ENCODE results near the gene PGGHG. TPM values are rescaled to one million over a fixed set of nuclear protein-coding genes. Genes with fewer than 3 reads are reported as not detected.

The PGGHG gene
- total and polyA plus RNA-seq, 10 of the 15 experiments (the other 5 are each of a cell fraction or from before 2014, with no cell fraction given) = 0.10 to 8.3 (median 1.8) TPM

DNA sequence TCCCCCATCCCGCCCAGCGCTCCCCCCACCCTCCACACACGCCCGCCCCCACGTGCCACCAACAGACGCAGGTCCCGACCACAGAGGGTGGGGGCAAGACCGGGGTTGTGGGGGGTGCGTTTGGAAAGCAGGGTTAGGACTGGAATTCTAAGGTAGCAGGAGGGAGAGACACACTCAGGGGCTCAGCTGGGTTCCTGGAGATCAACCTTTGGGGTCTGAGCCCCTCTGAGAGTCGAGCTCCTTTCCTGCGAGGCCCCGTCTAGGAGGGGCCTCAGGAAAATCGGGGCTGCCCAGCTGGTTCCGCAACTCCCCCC is 429 bp downstream of the PGGHG start:
- no peak overlapping the region for H2AFZ ChIP-seq (ENCODE audit: control insufficient read depth, low read depth, low read length)
- peak overlapping the region; percentile 58 for H3K4me3 ChIP-seq
- TF ChIP-seq, protein P1, sequence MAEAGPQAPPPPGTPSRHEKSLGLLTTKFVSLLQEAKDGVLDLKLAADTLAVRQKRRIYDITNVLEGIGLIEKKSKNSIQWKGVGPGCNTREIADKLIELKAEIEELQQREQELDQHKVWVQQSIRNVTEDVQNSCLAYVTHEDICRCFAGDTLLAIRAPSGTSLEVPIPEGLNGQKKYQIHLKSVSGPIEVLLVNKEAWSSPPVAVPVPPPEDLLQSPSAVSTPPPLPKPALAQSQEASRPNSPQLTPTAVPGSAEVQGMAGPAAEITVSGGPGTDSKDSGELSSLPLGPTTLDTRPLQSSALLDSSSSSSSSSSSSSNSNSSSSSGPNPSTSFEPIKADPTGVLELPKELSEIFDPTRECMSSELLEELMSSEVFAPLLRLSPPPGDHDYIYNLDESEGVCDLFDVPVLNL (IDR thresholded peaks at IDR 0.05; ENCODE audit: low read depth, low read length) = no peak
- TF ChIP-seq POU2F2 (IDR thresholded peaks at IDR 0.05; ENCODE audit: borderline replicate concordance, low read depth, low read length) = no peak
- TF ChIP-seq TCF7 (IDR thresholded peaks at IDR 0.05; ENCODE audit: borderline replicate concordance) = no peak
- no peak for TF ChIP-seq MTA2 (IDR thresholded peaks at IDR 0.05; ENCODE audit: low read depth)
- TF ChIP-seq NFXL1 (IDR thresholded peaks at IDR 0.05; ENCODE audit: borderline replicate concordance) = no peak
- no peak for TF ChIP-seq FOXK2 (IDR thresholded peaks at IDR 0.05)
- no peak for TF ChIP-seq KLF5 (IDR thresholded peaks at IDR 0.05; ENCODE audit: partially characterized antibody)
- no peak for TF ChIP-seq SRF (IDR thresholded peaks at IDR 0.05; ENCODE audit: low read depth in 2 of 2, low read length in 2 of 2)
- no peak for TF ChIP-seq KDM1A (IDR thresholded peaks at IDR 0.05; ENCODE audit: borderline replicate concordance)
- TF ChIP-seq, protein P2, sequence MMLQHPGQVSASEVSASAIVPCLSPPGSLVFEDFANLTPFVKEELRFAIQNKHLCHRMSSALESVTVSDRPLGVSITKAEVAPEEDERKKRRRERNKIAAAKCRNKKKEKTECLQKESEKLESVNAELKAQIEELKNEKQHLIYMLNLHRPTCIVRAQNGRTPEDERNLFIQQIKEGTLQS (IDR thresholded peaks at IDR 0.05; ENCODE audit: borderline replicate concordance, extremely low read depth, low read depth, low read length) = no peak
- TF ChIP-seq SUZ12 (IDR thresholded peaks at IDR 0.05; ENCODE audit: unreplicated experiment) = no peak
- no peak for TF ChIP-seq HDGF (IDR thresholded peaks at IDR 0.05)
- TF ChIP-seq, protein P3, sequence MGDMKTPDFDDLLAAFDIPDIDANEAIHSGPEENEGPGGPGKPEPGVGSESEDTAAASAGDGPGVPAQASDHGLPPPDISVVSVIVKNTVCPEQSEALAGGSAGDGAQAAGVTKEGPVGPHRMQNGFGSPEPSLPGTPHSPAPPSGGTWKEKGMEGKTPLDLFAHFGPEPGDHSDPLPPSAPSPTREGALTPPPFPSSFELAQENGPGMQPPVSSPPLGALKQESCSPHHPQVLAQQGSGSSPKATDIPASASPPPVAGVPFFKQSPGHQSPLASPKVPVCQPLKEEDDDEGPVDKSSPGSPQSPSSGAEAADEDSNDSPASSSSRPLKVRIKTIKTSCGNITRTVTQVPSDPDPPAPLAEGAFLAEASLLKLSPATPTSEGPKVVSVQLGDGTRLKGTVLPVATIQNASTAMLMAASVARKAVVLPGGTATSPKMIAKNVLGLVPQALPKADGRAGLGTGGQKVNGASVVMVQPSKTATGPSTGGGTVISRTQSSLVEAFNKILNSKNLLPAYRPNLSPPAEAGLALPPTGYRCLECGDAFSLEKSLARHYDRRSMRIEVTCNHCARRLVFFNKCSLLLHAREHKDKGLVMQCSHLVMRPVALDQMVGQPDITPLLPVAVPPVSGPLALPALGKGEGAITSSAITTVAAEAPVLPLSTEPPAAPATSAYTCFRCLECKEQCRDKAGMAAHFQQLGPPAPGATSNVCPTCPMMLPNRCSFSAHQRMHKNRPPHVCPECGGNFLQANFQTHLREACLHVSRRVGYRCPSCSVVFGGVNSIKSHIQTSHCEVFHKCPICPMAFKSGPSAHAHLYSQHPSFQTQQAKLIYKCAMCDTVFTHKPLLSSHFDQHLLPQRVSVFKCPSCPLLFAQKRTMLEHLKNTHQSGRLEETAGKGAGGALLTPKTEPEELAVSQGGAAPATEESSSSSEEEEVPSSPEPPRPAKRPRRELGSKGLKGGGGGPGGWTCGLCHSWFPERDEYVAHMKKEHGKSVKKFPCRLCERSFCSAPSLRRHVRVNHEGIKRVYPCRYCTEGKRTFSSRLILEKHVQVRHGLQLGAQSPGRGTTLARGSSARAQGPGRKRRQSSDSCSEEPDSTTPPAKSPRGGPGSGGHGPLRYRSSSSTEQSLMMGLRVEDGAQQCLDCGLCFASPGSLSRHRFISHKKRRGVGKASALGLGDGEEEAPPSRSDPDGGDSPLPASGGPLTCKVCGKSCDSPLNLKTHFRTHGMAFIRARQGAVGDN (IDR thresholded peaks at IDR 0.05) = no peak
- TF ChIP-seq ATF2 (IDR thresholded peaks at IDR 0.05; ENCODE audit: low read length) = no peak
- no peak for TF ChIP-seq JUNB (IDR thresholded peaks at IDR 0.05)

More for the DNA sequence above, 429 bp downstream of the PGGHG start:
- H3K9me3 ChIP-seq (replicated peaks; ENCODE audit: control insufficient read depth, insufficient read depth, low read length) = no peaks in the 10 kb centered on the region
- ChIA-PET CTCF (interaction anchor here (1.7 to 1.8 kb wide), 3 partner anchors 16 to 39 kb away, joined by 3 to 9 read pairs (median 7); no protein-coding TSS in a partner anchor), SMC1A (ENCODE audit: uncharacterized antibody, unreplicated experiment) (interaction anchor here (0.6 kb wide), 1 partner anchor 18 kb away, joined by 3 read pairs; no protein-coding TSS in a partner anchor), POLR2A (interaction anchor here (0.6 to 3.5 kb wide), 4 partner anchors 22 to 41 kb away, joined by 3 to 10 read pairs (median 4); no protein-coding TSS in a partner anchor), RAD21 (ENCODE audit: unreplicated experiment) (interaction anchor here (1.0 to 1.4 kb wide), 4 partner anchors 21 to 82 kb away, joined by 3 to 4 read pairs (median 4); partner anchors contain the start of genes BET1L and RIC8A)
- in situ Hi-C loops (cut with MboI) = no loop called here
- peaks cover 1 to 2% of the 10 kb centered on the region in 2 experiments; a peak in 3 of 4 replicates for H3K27me3 ChIP-seq (replicated peaks in 1 of 2; ENCODE audit: control insufficient read depth in 2 of 2, insufficient read depth in 2 of 2, low read length in 1 of 2)
- no peaks in the 10 kb centered on the region for H3K36me3 ChIP-seq (ENCODE audit: control insufficient read depth in 2 of 2, insufficient read depth in 2 of 2, low read length in 1 of 2)
- H3K27ac ChIP-seq (ENCODE audit: control insufficient read depth, insufficient read depth) = no peak overlapping the region
- peak overlapping the region; percentile 82 for H3K4me2 ChIP-seq (ENCODE audit: control insufficient read depth, insufficient read depth)
- BruUV-seq (replicated peaks) = no TSS peak
- no peak for DNase-seq (ENCODE audit: low read depth, low spot score)
- H3K9ac ChIP-seq (ENCODE audit: control insufficient read depth, insufficient read depth, low read length) = no peak overlapping the region
- peaks cover 8% of the 10 kb centered on the region; the same call in 1 of the 2 replicates for H3K4me1 ChIP-seq (ENCODE audit: control insufficient read depth, insufficient read depth, low read length)
- no peak for FAIRE-seq
- no peaks in the 10 kb centered on the region for H3K79me2 ChIP-seq (ENCODE audit: control insufficient read depth, insufficient read depth, low read length)
- intact Hi-C loops (cut with micrococcal nuclease; ENCODE audit: unreplicated experiment) = no loop called here
- peak; percentile 17 for ATAC-seq
- WGBS (ENCODE audit: insufficient coverage, insufficient replicate concordance, low lambda C conversion rate, missing lambda C conversion rate) = 62% methylated on average over 5 of the region's 14 CpGs
- H4K20me1 ChIP-seq (ENCODE audit: control insufficient read depth, insufficient read depth) = no peaks in the 10 kb centered on the region

Data from GM12878 (cell line).